ENCODE results near the gene RNF115. TPM values are rescaled to one million over a fixed set of nuclear protein-coding genes. Genes with fewer than 3 reads are reported as not detected.

RNF115 gene
- 11.4 to 14.3 TPM (median 13.6 TPM) in 5 replicates for total RNA-seq (2022; extraction: Qiagen RNA extraction; ENCODE audit: low read depth)

GRCh38 chr1:145823565-145824498 is at the start of gene RNF115, which contains the start of gene POLR3C:
Gene RNF115, minus strand, starts transcription at chr1:145824095. Its CDS starts 222 bp downstream, at chr1:145823873.
Gene POLR3C, plus strand, starts transcription at chr1:145824200. Its CDS starts 1,577 bp downstream, at chr1:145825777.

GRCh38 chr1:145858901-145859490 is 35.1 kb upstream of the RNF115 start, which contains the start of gene PIAS3:
Gene PIAS3, minus strand, starts transcription at chr1:145859081. Its CDS starts 91 bp downstream, at chr1:145858990.

GRCh38 chr1:145845514-145846161 is 21.7 kb upstream of the RNF115 start, which contains the start of gene NUDT17:
Gene NUDT17, plus strand, starts transcription at chr1:145845630. Its CDS starts 11 bp downstream, at chr1:145845641.

GRCh38 chr1:145719230-145720079 is 104.4 kb downstream of the RNF115 start, which contains the start of gene CD160:
Gene CD160, plus strand, starts transcription at chr1:145719499. Its CDS starts 8,829 bp downstream, at chr1:145728328.

GRCh38 chr1:145707183-145707867 is 116.6 kb downstream of the RNF115 start, which contains the start of gene PDZK1:
Gene PDZK1, minus strand, starts transcription at chr1:145707368. Its CDS starts 19,347 bp downstream, at chr1:145688021.

Other genes with a start within 250 kb of the RNF115 start
- gene GPR89A, start 216.1 kb downstream of the RNF115 start, total RNA-seq (2022; extraction: Qiagen RNA extraction; ENCODE audit: low read depth), result 14.2 to 19.3 TPM (median 16.2 TPM) in 5 replicates
- gene PDZK1, start 116.7 kb downstream of the RNF115 start, total RNA-seq (2022; extraction: Qiagen RNA extraction; ENCODE audit: low read depth), result 0.79 to 1.5 TPM (median 1.0 TPM) in 5 replicates
- gene CD160, start 104.6 kb downstream of the RNF115 start, total RNA-seq (2022; extraction: Qiagen RNA extraction; ENCODE audit: low read depth), result not detected in 5 replicates
- gene POLR3C, start 105 bp upstream of the RNF115 start, total RNA-seq (2022; extraction: Qiagen RNA extraction; ENCODE audit: low read depth), result 37.1 to 40.4 TPM (median 38.6 TPM) in 5 replicates
- 5.6 to 8.0 TPM (median 5.7 TPM) in 5 replicates for gene NUDT17, start 21.5 kb upstream of the RNF115 start, total RNA-seq (2022; extraction: Qiagen RNA extraction; ENCODE audit: low read depth)
- 36.5 to 42.8 TPM (median 39.7 TPM) in 5 replicates for gene PIAS3, start 35.0 kb upstream of the RNF115 start, total RNA-seq (2022; extraction: Qiagen RNA extraction; ENCODE audit: low read depth)
- gene ANKRD35, start 61.8 kb upstream of the RNF115 start, total RNA-seq (2022; extraction: Qiagen RNA extraction; ENCODE audit: low read depth), result 0.06 to 0.09 TPM in 2 of 5 replicates, not detected in the others
- 0.58 to 1.6 TPM (median 1.3 TPM) in 5 replicates for gene ITGA10, start 86.0 kb upstream of the RNF115 start, total RNA-seq (2022; extraction: Qiagen RNA extraction; ENCODE audit: low read depth)
- 29.3 to 37.4 TPM (median 33.8 TPM) in 5 replicates for gene PEX11B, start 94.6 kb upstream of the RNF115 start, total RNA-seq (2022; extraction: Qiagen RNA extraction; ENCODE audit: low read depth)
- 213 to 244 TPM (median 222 TPM) in 5 replicates for gene RBM8A, start 103.4 kb upstream of the RNF115 start, total RNA-seq (2022; extraction: Qiagen RNA extraction; ENCODE audit: low read depth)
- 9.0 to 11.6 TPM (median 11.1 TPM) in 5 replicates for gene LIX1L, start 133.9 kb upstream of the RNF115 start, total RNA-seq (2022; extraction: Qiagen RNA extraction; ENCODE audit: low read depth)
- gene ANKRD34A, start 140.5 kb upstream of the RNF115 start, total RNA-seq (2022; extraction: Qiagen RNA extraction; ENCODE audit: low read depth), result 0.17 to 0.37 TPM (median 0.21 TPM) in 5 replicates
- 10.0 to 12.0 TPM (median 11.2 TPM) in 5 replicates for gene POLR3GL, start 140.6 kb upstream of the RNF115 start, total RNA-seq (2022; extraction: Qiagen RNA extraction; ENCODE audit: low read depth)
- 0.23 to 0.39 TPM (median 0.32 TPM) in 5 replicates for gene TXNIP, start 172.5 kb upstream of the RNF115 start, total RNA-seq (2022; extraction: Qiagen RNA extraction; ENCODE audit: low read depth)
- not detected in 5 replicates for gene HJV, start 197.6 kb upstream of the RNF115 start, total RNA-seq (2022; extraction: Qiagen RNA extraction; ENCODE audit: low read depth)

Measured in A549 treated with GW870086 at 1 μM for 4 hours (cell line).